Activated B cell treated with CpG ODN at 0.5 μM for 24 hours (primary cell): ENCODE measurements around the gene LDOC1. TPM values are rescaled to one million over a fixed set of nuclear protein-coding genes. Genes with fewer than 3 reads are reported as not detected.
"Not testable (repeated sequence)": the region's sequence is repeated elsewhere in the genome, so short reads cannot be mapped to it uniquely, and the experiment has no call there.

Experiments
- ATAC-seq: fragments of 200-7000 bp; cut with Tn5 transposase; one replicate; pipeline ENCODE4 v1.10.0; 2021; ENCODE audit warnings: low read depth, mild to moderate bottlenecking, moderate library complexity
- CTCF ChIA-PET: fragments of 350-600 bp; sonication (Branson Sonifier 250); formaldehyde crosslinking; loops from one replicate; lab custom pipeline; 2021; ENCODE audit warnings: antibody characterized with exemption; lab: Charles Lee
- POLR2A ChIA-PET: fragments of 350-600 bp; sonication (Branson Sonifier 250); formaldehyde crosslinking; loops from one replicate; lab custom pipeline; 2021; ENCODE audit warnings: antibody characterized with exemption; lab: Charles Lee
- DNase-seq: peaks from one replicate; pipeline ENCODE4 v3.0.0; 2022
- H3K27ac Mint-ChIP-seq: one replicate; pipeline ENCODE4 v1.8.0; 2020; ENCODE audit warnings: mixed read lengths
- H3K27me3 Mint-ChIP-seq: one replicate; pipeline ENCODE4 v1.8.0; 2021; ENCODE audit warnings: mixed read lengths
- H3K36me3 Mint-ChIP-seq: one replicate; pipeline ENCODE4 v1.8.0; 2021; ENCODE audit warnings: low read depth, mixed read lengths
- H3K4me1 Mint-ChIP-seq: one replicate; pipeline ENCODE4 v1.8.0; 2021; ENCODE audit warnings: mixed read lengths
- H3K4me3 Mint-ChIP-seq: one replicate; pipeline ENCODE4 v1.8.0; 2020; ENCODE audit warnings: mild to moderate bottlenecking, mixed read lengths
- H3K9me3 Mint-ChIP-seq: one replicate; pipeline ENCODE4 v1.8.0; 2020; ENCODE audit warnings: mixed read lengths
- intact Hi-C: fragments of 100-400 bp; cut with micrococcal nuclease; formaldehyde crosslinking; loops from one replicate; pipeline ENCODE4 v1.15.1; 2024
- total RNA-seq: library from RNA; stranded (reverse); gene quantifications from 2 replicates; pipeline ENCODE4 v1.2.3, GENCODE V29; 2022
- TF ChIP-seq, protein P1 (sequence below): fragments of 200-600 bp; IDR thresholded peaks from one replicate; pipeline ENCODE4 v1.8.0; 2022; ENCODE audit warnings: antibody characterized with exemption, mild to moderate bottlenecking

Gene LDOC1
- total RNA-seq, 1 donor from 2014 or later: 4.2 TPM

DNA sequence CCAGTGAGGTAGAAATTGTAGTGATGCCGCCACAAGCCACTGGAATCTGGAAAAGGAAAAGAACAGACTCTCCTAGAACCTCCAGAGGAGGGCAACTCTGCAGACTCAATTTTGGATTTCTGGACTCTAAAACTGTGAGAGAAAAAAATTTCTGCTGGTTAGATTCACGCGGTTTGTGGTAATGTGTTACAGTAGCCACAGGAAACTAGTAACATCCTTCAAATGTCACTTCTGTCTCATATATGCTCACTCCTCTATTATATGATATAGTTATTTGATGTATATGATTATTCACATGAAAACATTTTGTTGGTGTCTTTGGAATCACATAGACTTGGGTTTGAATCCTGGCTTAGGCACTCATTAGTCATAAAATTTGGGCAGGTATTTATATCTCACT lies 18.8 kb downstream of the LDOC1 start:
- TF ChIP-seq, protein P1, sequence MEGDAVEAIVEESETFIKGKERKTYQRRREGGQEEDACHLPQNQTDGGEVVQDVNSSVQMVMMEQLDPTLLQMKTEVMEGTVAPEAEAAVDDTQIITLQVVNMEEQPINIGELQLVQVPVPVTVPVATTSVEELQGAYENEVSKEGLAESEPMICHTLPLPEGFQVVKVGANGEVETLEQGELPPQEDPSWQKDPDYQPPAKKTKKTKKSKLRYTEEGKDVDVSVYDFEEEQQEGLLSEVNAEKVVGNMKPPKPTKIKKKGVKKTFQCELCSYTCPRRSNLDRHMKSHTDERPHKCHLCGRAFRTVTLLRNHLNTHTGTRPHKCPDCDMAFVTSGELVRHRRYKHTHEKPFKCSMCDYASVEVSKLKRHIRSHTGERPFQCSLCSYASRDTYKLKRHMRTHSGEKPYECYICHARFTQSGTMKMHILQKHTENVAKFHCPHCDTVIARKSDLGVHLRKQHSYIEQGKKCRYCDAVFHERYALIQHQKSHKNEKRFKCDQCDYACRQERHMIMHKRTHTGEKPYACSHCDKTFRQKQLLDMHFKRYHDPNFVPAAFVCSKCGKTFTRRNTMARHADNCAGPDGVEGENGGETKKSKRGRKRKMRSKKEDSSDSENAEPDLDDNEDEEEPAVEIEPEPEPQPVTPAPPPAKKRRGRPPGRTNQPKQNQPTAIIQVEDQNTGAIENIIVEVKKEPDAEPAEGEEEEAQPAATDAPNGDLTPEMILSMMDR: no peak
- no peaks in the 10 kb centered on the region for H3K4me1 Mint-ChIP-seq
- H3K36me3 Mint-ChIP-seq: no peaks in the 10 kb centered on the region
- H3K27me3 Mint-ChIP-seq: no peaks in the 10 kb centered on the region
- ChIA-PET CTCF (no interaction called here), POLR2A (no interaction called here)
- DNase-seq (no peak), ATAC-seq (no peak)
- intact Hi-C loops: no loop called here
- peaks cover 5% of the 10 kb centered on the region for H3K9me3 Mint-ChIP-seq
- H3K27ac Mint-ChIP-seq: no peak overlapping the region
- H3K4me3 Mint-ChIP-seq: no peak overlapping the region

DNA sequence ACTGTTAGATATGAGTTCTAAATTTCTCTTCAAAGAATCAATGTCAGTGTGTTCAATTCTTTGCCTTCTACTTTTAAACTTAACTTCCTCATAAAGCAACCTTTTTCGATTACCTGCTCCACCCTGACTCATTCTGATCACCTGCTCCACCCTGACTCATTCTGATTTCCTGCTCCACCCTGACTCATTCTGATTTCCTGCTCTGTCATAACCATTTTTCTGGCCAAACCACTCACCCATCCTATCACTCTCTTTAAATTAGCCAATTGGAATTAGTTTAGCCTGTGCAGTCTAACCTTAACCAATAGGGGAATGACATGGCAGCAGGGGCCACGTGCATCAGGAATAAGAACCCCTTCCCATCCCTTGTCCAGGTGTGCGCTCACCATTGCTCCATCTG lies 21.7 kb downstream of the LDOC1 start:
- CTCF ChIA-PET, H3K4me1 Mint-ChIP-seq, H3K27ac Mint-ChIP-seq, ATAC-seq, H3K4me3 Mint-ChIP-seq, POLR2A ChIA-PET, intact Hi-C loops, H3K9me3 Mint-ChIP-seq, DNase-seq, H3K36me3 Mint-ChIP-seq, H3K27me3 Mint-ChIP-seq: not testable (repeated sequence)

DNA sequence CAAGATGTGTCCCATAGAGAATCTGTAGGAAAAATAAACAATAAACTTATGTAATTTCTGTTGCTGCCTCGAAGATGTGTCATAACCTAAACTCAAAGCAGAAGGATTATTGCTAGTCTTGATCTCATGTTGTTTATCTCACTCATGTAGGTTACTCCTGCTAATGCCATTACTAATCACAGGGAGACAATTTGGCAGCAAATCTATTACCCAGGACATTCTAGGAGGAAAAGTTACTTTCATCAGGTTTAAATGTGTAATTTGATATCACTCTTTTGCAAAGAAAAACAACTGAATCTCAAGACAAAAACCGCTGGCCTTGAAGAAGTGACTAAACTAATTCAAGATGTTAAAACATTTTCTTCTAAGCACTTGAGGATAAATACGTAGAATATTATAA lies 34.0 kb downstream of the LDOC1 start:
- TF ChIP-seq, protein P1: no peak
- intact Hi-C loops: no loop called here
- CTCF ChIA-PET: no interaction called here
- H3K4me3 Mint-ChIP-seq: no peak overlapping the region
- ATAC-seq (no peak), DNase-seq (no peak)
- H3K9me3 Mint-ChIP-seq: peaks cover 2% of the 10 kb centered on the region
- POLR2A ChIA-PET: no interaction called here
- no peaks in the 10 kb centered on the region for H3K36me3 Mint-ChIP-seq
- H3K4me1 Mint-ChIP-seq: no peaks in the 10 kb centered on the region
- no peaks in the 10 kb centered on the region for H3K27me3 Mint-ChIP-seq
- H3K27ac Mint-ChIP-seq: no peak overlapping the region

DNA sequence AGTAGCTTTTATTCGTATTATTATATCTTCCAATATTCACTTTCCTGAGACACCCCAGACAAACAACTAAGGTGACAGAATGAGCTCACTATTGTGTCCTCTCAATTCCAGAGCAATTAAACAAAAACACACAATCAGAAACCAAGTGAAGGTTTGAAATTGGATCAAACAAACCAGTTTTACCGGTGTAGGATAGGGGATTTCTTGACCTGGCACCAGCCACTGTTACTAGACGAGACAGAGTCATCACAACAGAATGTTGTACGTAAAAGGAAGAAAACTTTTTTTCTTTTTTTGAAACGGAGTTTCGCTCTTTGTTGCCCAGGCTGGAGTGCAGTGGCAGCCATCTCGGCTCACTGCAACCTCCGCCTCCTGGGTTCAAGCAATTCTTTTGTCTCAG lies 43.7 kb downstream of the LDOC1 start:
- ChIA-PET POLR2A (no interaction called here), CTCF (no interaction called here)
- Mint-ChIP-seq H3K4me3 (no peak overlapping the region), H3K9me3 (no peaks in the 10 kb centered on the region), H3K27ac (no peak overlapping the region), H3K4me1 (no peaks in the 10 kb centered on the region), H3K36me3 (no peaks in the 10 kb centered on the region), H3K27me3 (no peaks in the 10 kb centered on the region)
- DNase-seq (no peak), ATAC-seq (no peak)
- TF ChIP-seq, protein P1: no peak
- intact Hi-C loops: no loop called here

DNA sequence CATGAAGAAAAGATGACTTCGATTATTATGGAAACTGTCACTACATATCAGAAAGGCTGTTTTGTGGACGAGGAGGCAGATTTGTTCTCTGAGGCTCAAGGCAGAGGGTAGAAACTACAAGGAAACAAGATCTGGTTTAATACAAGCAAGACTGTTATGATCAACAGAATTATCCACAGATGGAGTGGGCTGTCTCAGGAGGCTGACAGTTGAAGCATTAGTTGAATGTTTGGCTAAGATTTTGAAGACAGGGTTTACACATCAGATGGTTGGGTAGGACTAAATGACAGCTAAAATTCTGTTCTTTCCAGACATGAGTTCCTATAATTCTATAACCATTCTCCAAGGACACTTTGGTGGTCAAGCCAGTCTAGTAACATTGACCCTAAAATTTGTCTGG lies 49.8 kb downstream of the LDOC1 start:
- Mint-ChIP-seq H3K4me3 (no peak overlapping the region), H3K9me3 (no peaks in the 10 kb centered on the region), H3K27ac (no peak overlapping the region), H3K27me3 (no peaks in the 10 kb centered on the region), H3K36me3 (no peaks in the 10 kb centered on the region), H3K4me1 (no peaks in the 10 kb centered on the region)
- intact Hi-C loops: no loop called here
- ChIA-PET CTCF (no interaction called here), POLR2A (no interaction called here)
- TF ChIP-seq, protein P1: no peak
- DNase-seq (no peak), ATAC-seq (no peak)

Other genes starting within 250 kb of the LDOC1 start
- not detected in 2 replicates for gene SPANXB1, start 174.5 kb downstream of the LDOC1 start, total RNA-seq
- gene SPANXC, start 65.4 kb upstream of the LDOC1 start, total RNA-seq: not detected in 2 replicates